Large intestine (tissue), 3 donors: ENCODE results near the gene MYH9. TPM values are rescaled to one million over a fixed set of nuclear protein-coding genes. Genes with fewer than 3 reads are reported as not detected.
"Not testable (repeated sequence)": the region's sequence is repeated elsewhere in the genome, so short reads cannot be mapped to it uniquely, and the experiment has no call there.

Experiments
- DNase-seq, 2 donors: peaks; one replicate each; pipeline versions ENCODE4 v3.0.0 to v3.0.0-alpha.2; 2013
- H3K27ac ChIP-seq: one replicate; pipeline ENCODE4 v1.5.1; 2013; ENCODE audit warnings: low read length
- H3K27me3 ChIP-seq: 2 replicates; pipeline ENCODE4 v1.6.1; 2013; ENCODE audit warnings: low read length; ENCODE audit not compliant: control insufficient read depth, insufficient read depth
- H3K36me3 ChIP-seq: 2 replicates; pipeline ENCODE4 v1.6.1; 2013; ENCODE audit warnings: low read length; ENCODE audit not compliant: control insufficient read depth, insufficient read depth
- H3K4me1 ChIP-seq: one replicate; pipeline ENCODE4 v1.6.1; 2013; ENCODE audit warnings: low read length; ENCODE audit not compliant: control insufficient read depth, insufficient read depth
- H3K4me3 ChIP-seq: one replicate; pipeline ENCODE4 v1.5.1; 2013; ENCODE audit warnings: low read length
- H3K9me3 ChIP-seq: one replicate; pipeline ENCODE4 v1.6.1; 2013; ENCODE audit warnings: mild to moderate bottlenecking, low read depth, low read length, moderate library complexity; ENCODE audit not compliant: control insufficient read depth
- WGBS: methylation state at CpG from one replicate; pipeline ENCODE4 v1.1.5; 2013; ENCODE audit warnings: low lambda C conversion rate; ENCODE audit not compliant: insufficient coverage; 5-methylcytosine and 5-hydroxymethylcytosine counted together
- polyA plus RNA-seq: library from polyadenylated mRNA; unstranded; fragments of 120-200 nt; gene quantifications from one replicate; pipeline ENCODE4 v1.2.1, GENCODE V29; 2013

The MYH9 gene
- polyA plus RNA-seq, 1 donor, result 191 TPM

GRCh38 chr22:36263886-36264664 is 123.7 kb downstream of the MYH9 start:
- not testable (repeated sequence) for H3K4me3 ChIP-seq, H3K4me1 ChIP-seq, H3K27ac ChIP-seq, H3K27me3 ChIP-seq, H3K36me3 ChIP-seq, H3K9me3 ChIP-seq, DNase-seq
- whole genome bisulfite sequencing, result 80% methylated on average over 1 of the region's 7 CpGs

GRCh38 chr22:36263216-36263673 is 124.5 kb downstream of the MYH9 start:
- H3K36me3 ChIP-seq, result not testable (repeated sequence)

GRCh38 chr22:36262307-36262706 is 125.5 kb downstream of the MYH9 start:
- H3K27ac ChIP-seq, H3K4me1 ChIP-seq, H3K4me3 ChIP-seq, H3K9me3 ChIP-seq, H3K27me3 ChIP-seq, DNase-seq, H3K36me3 ChIP-seq: not testable (repeated sequence)
- WGBS, result no CpG with 5 or more reads among the region's 3 CpGs

More at GRCh38 chr22:36263216-36263673, 124.5 kb downstream of the MYH9 start:
- WGBS, result no CpG with 5 or more reads among the region's 5 CpGs
- not testable (repeated sequence) for H3K4me1 ChIP-seq, H3K27ac ChIP-seq, H3K27me3 ChIP-seq, H3K4me3 ChIP-seq, H3K9me3 ChIP-seq, DNase-seq

GRCh38 chr22:36261675-36262074 is 126.1 kb downstream of the MYH9 start:
- not testable (repeated sequence) for DNase-seq, H3K27me3 ChIP-seq, H3K9me3 ChIP-seq, H3K36me3 ChIP-seq, H3K4me3 ChIP-seq, H3K4me1 ChIP-seq, H3K27ac ChIP-seq
- WGBS, result no CpG with 5 or more reads among the region's 6 CpGs

GRCh38 chr22:36259615-36260300 is 128.0 kb downstream of the MYH9 start:
- Histone ChIP-seq H3K9me3 (no peaks in the 10 kb centered on the region), H3K36me3 (no peaks in the 10 kb centered on the region), H3K4me3 (no peak overlapping the region), H3K4me1 (peaks cover 6% of the 10 kb centered on the region), H3K27me3 (no peaks in the 10 kb centered on the region), H3K27ac (peak overlapping the region; percentile 12)
- DNase-seq, result no peak
- WGBS, result no CpG with 5 or more reads among the region's 14 CpGs

GRCh38 chr22:36258701-36259614 is 128.8 kb downstream of the MYH9 start:
- H3K4me3 ChIP-seq, result no peak overlapping the region
- H3K27me3 ChIP-seq, result no peaks in the 10 kb centered on the region
- WGBS, result 83% methylated on average over 1 of the region's 16 CpGs
- peak overlapping the region; percentile 12 for H3K27ac ChIP-seq
- no peaks in the 10 kb centered on the region for H3K9me3 ChIP-seq
- peaks cover 6% of the 10 kb centered on the region for H3K4me1 ChIP-seq
- no peaks in the 10 kb centered on the region for H3K36me3 ChIP-seq
- DNase-seq, result peak in 1 of 2 donors; percentile 44

GRCh38 chr22:36257948-36258670 is 129.7 kb downstream of the MYH9 start:
- peaks cover 14% of the 10 kb centered on the region for H3K4me1 ChIP-seq
- no peaks in the 10 kb centered on the region for H3K27me3 ChIP-seq
- H3K36me3 ChIP-seq, result no peaks in the 10 kb centered on the region
- 90% methylated on average over 3 of the region's 13 CpGs for WGBS
- no peak for DNase-seq
- H3K27ac ChIP-seq, result no peak overlapping the region
- no peaks in the 10 kb centered on the region for H3K9me3 ChIP-seq
- H3K4me3 ChIP-seq, result no peak overlapping the region

GRCh38 chr22:36257308-36257707 is 130.5 kb downstream of the MYH9 start:
- Histone ChIP-seq H3K4me3 (no peak overlapping the region), H3K4me1 (peaks cover 20% of the 10 kb centered on the region), H3K27me3 (no peaks in the 10 kb centered on the region), H3K36me3 (no peaks in the 10 kb centered on the region), H3K27ac (no peak overlapping the region), H3K9me3 (no peaks in the 10 kb centered on the region)
- no peak for DNase-seq
- WGBS, result 100% methylated on average over 1 of the region's 8 CpGs

- Histone ChIP-seq H3K27me3 (no peaks in the 10 kb centered on the region), H3K4me1 (peaks cover 23% of the 10 kb centered on the region), H3K36me3 (no peaks in the 10 kb centered on the region), H3K9me3 (no peaks in the 10 kb centered on the region), H3K4me3 (no peak overlapping the region), H3K27ac (no peak overlapping the region)
- DNase-seq, result no peak
- WGBS, result 100% methylated on average over 1 of the region's 3 CpGs
Observed at GRCh38 chr22:36256478-36256877, 131.3 kb downstream of the MYH9 start.
